Measurements from ENCODE around the gene NRDE2.

DNA sequence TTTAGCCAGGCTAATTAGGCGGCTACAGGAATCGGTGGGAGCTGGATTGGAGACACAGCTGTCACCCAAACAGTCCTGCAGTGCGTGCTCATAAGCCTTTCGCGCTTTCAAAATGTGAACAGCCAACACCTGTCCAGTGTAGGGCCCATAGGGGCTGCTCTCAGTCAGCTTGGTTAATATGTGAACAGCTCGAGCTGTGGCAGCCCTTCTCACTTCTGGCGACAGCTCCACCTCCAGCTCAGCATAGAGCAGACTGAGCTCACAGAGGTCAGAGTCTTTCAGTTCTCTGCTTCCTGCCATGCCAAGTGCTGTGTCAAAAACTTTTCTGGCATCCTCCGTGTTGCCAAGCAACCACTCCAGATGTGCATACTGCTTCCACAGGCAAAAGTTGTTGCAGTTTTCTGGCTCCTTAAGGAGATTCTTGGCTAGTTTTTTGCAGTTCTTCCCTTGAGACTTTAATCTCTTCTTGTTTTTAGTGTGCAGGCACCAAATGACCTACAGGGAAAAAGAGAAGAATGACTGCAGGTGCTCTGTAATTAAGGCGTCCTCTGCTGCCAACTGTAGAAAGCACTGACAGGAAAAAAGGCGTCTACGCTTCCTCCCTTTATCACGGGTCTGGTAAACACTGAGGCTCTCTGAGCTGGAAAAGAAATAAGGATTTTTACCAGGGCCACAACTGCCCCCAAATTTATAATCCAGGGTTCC is 42.9 kb downstream of the NRDE2 start:
- TF ChIP-seq BHLHE40 (IDR thresholded peaks at IDR 0.05; ENCODE audit: low read depth, low read length): no peak
- TF ChIP-seq MAFK (IDR thresholded peaks at IDR 0.05; ENCODE audit: low read depth, low read length): no peak
- TF ChIP-seq, protein P1, sequence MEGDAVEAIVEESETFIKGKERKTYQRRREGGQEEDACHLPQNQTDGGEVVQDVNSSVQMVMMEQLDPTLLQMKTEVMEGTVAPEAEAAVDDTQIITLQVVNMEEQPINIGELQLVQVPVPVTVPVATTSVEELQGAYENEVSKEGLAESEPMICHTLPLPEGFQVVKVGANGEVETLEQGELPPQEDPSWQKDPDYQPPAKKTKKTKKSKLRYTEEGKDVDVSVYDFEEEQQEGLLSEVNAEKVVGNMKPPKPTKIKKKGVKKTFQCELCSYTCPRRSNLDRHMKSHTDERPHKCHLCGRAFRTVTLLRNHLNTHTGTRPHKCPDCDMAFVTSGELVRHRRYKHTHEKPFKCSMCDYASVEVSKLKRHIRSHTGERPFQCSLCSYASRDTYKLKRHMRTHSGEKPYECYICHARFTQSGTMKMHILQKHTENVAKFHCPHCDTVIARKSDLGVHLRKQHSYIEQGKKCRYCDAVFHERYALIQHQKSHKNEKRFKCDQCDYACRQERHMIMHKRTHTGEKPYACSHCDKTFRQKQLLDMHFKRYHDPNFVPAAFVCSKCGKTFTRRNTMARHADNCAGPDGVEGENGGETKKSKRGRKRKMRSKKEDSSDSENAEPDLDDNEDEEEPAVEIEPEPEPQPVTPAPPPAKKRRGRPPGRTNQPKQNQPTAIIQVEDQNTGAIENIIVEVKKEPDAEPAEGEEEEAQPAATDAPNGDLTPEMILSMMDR (conservative IDR thresholded peaks at IDR 0.05; ENCODE audit: low read depth, low read length): no peak
- TF ChIP-seq POLR2A (IDR thresholded peaks at IDR 0.05; ENCODE audit: low read depth, low read length): no peak
- TF ChIP-seq RAD21 (IDR thresholded peaks at IDR 0.05; ENCODE audit: low read length): no peak
- no peak for TF ChIP-seq MXI1 (IDR thresholded peaks at IDR 0.05; ENCODE audit: borderline replicate concordance, low read depth, low read length)
- TF ChIP-seq CEBPB (IDR thresholded peaks at IDR 0.05; ENCODE audit: low read depth, low read length): no peak
- no peak for TF ChIP-seq SMC3 (IDR thresholded peaks at IDR 0.05; ENCODE audit: low read depth, low read length)
- no peak for TF ChIP-seq NFE2L2 (IDR thresholded peaks at IDR 0.05; ENCODE audit: low read depth, low read length)
- no peak for TF ChIP-seq RFX5 (IDR thresholded peaks at IDR 0.05; ENCODE audit: low read depth, low read length)

All from IMR-90 (cell line).